MG63 (cell line): ENCODE data around the gene TMEM191C. TPM values are rescaled to one million over a fixed set of nuclear protein-coding genes. Genes with fewer than 3 reads are reported as not detected.
A peak's percentile ranks its signal among the peaks of the same experiment; 100 is the strongest.
"Not testable (repeated sequence)": the region's sequence is repeated elsewhere in the genome, so short reads cannot be mapped to it uniquely, and the experiment has no call there.

Experiments used
- DNase-seq: peaks from one replicate; pipeline ENCODE4 v3.0.0-alpha.2; 2020
- H3K27me3 ChIP-seq: fragments of 250-450 bp; sonication (Bioruptor Pico); 2 replicates; pipeline ENCODE4 v1.5.1; 2020; ENCODE audit warnings: mild to moderate bottlenecking, moderate library complexity
- H3K36me3 ChIP-seq: fragments of 250-450 bp; sonication (Bioruptor Pico); 2 replicates; pipeline ENCODE4 v1.5.1; 2020; ENCODE audit warnings: mild to moderate bottlenecking, moderate library complexity
- H3K4me3 ChIP-seq: fragments of 250-450 bp; sonication (Bioruptor Pico); 2 replicates; pipeline ENCODE4 v1.5.1; 2020; ENCODE audit warnings: mild to moderate bottlenecking, moderate library complexity
- H3K9me3 ChIP-seq: fragments of 250-450 bp; sonication (Bioruptor Pico); 2 replicates; pipeline ENCODE4 v1.5.1; 2020; ENCODE audit warnings: mild to moderate bottlenecking, moderate library complexity
- total RNA-seq: library from RNA; depleted of rRNA; stranded (reverse); fragments of >200 nt; shearing (Covaris generic); gene quantifications from 2 replicates; pipeline ENCODE4 v1.2.3, GENCODE V29; 2014; ENCODE audit warnings: low replicate concordance

Gene TMEM191C
- total RNA-seq, 1 experiment from 2014 or later = 0.30 TPM

DNA sequence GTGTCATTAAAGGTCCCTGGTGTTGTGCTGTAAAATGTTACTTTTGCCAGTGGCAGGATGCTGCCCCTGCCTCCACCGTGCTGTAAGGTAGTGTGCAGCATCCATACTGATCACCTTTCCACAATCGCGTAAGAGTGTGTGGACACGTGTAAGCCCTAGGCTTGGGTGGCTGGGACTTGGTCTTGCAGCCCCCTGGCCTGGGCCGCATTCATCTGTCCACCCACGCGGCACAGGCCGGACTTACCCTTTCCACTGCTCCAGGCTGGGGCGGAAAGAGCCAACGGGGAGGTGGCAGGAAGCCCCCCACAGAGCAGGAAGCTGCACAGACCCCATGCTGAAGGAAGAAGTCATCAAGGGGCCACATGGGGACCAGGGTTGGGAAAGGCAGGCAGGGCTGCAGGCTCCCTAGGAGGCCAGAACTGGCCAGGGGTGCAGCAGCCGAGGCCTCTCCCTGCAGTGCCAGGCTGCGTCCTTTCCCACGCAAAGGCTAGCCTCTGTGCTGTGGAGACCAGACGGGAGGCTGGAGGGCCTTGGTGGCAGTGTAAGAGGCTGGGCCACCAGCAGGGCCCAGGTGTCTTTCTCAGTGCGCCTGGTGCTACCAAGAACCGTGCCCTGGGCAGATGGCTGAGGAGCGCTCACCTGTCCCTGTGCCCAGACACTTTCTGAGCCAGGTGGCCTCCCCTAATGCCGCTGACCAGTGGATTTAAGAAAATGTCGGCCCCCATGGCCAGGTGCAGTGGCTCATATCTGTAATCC is 11.7 kb upstream of the TMEM191C start:
- DNase-seq = no peak
- Histone ChIP-seq H3K9me3 (no peaks in the 10 kb centered on the region), H3K36me3 (no peaks in the 10 kb centered on the region), H3K27me3 (no peaks in the 10 kb centered on the region), H3K4me3 (no peak overlapping the region)

DNA sequence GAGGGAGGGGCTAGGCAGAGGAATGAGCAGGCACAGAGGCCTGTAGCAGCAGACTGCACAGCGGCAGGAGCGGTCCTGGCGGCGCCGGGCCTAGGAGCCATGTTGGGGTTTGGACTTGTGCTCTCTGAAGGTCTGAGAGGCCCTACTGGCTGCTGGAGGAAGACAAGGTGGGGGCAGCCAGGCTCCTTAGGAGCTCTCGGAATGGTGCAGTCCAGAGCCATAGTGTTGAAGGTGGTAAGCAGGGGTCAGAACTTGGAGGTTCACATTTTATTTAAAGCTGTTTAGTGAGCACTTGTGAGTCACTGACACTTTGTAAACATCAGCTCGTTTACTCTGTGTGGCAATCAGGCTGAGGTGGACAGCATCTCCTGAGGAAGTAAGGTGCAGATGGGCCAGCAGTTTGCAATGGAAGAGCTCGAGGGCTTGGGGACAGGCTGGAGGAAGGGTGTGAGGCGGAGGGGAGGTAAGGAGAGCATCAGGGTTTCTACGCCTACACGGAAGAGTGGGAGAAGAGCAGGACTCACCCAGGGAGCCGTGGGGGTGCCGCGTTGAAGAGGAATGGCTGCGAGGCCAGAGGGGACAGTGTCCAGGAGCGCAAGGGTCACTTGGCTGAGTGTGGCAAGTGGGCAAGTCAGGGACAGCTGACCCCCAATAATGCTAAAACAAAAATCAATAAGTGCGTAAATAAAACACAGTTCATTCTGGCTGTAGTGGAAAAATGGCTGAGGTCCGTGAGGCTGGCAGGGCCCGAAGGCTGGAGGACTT is 10.0 kb upstream of the TMEM191C start:
- DNase-seq = no peak

GRCh38 chr22:21462672-21463071 is 4.5 kb upstream of the TMEM191C start:
- not testable (repeated sequence) for H3K9me3 ChIP-seq, H3K27me3 ChIP-seq, DNase-seq, H3K36me3 ChIP-seq, H3K4me3 ChIP-seq

More for the DNA sequence above, 10.0 kb upstream of the TMEM191C start:
- no peaks in the 10 kb centered on the region for H3K27me3 ChIP-seq
- H3K36me3 ChIP-seq = no peaks in the 10 kb centered on the region
- no peak overlapping the region for H3K4me3 ChIP-seq
- no peaks in the 10 kb centered on the region for H3K9me3 ChIP-seq

- peak overlapping the region; percentile 39 for H3K4me3 ChIP-seq
- H3K9me3 ChIP-seq, H3K27me3 ChIP-seq, H3K36me3 ChIP-seq: not testable (repeated sequence)
- peak; percentile 85 for DNase-seq
Measured at GRCh38 chr22:21468194-21469096, 1.3 kb downstream of the TMEM191C start.

DNA sequence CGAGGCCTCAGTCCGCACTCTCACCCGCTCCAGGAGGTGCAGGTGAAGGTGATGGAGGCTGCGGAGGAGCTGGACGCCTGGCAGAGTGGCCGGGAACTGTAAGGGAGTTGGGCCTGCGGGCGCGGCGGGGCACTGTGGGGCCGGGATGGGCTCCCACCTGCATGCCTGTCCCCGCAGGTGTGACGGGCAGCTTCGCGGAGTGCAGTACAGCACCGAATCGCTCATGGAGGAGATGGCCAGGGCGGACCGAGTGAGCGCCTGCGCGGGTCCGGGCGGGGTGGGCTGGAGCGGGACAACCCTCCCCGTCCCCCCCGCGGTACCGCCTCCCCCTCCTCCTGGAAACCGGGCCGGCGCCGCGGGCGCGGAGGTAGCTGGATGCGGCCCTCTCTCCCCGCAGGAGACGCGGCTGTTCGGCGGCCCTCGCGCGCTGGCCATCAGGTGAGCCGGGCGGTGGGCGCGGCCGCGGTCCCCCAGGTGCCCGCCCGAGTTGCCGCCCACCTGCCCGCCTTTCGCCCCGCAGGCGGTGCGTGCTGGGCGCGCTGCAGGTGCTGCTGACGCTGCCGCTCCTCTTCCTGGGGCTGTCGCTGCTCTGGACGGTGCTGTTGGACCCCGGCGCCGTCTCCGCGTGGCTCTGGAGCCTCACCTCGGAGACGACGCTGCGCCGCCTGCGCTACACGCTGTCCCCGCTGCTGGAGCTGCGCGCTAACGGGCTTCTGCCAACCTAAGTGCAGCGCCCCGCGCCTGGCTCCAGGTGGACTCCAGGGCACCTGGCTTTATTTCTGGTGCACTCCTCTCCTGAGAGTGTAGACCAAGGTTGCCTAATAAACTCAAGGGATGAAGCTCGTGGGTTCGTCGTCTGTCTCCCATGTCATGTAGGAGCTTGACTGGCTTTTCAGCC is 2.2 kb downstream of the TMEM191C start:
- DNase-seq = not testable (repeated sequence)

GRCh38 chr22:21472984-21473383 is 5.8 kb downstream of the TMEM191C start:
- not testable (repeated sequence) for H3K36me3 ChIP-seq, H3K27me3 ChIP-seq, H3K9me3 ChIP-seq, DNase-seq, H3K4me3 ChIP-seq

More for the DNA sequence above, 2.2 kb downstream of the TMEM191C start:
- not testable (repeated sequence) for H3K36me3 ChIP-seq, H3K27me3 ChIP-seq, H3K9me3 ChIP-seq, H3K4me3 ChIP-seq

DNA sequence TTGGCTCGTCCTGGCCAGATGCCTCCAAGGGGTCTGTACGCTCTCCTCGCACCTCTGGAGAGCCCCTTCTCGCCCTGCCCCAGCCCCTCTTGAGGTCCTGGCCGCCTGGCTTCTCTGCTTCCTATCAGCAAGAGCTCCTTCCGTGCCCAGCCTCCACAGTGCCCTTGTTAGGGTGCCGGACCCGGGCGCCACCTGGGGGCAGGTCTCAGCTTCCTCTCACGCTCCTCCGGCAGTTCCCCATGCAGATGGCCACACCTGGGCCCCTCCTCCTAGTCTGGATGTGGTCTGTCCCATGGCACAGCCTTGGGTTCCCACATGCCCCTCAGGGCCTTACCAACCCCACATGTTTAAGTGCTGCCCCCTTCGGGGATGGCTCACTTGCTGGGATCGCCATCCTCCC is 6.5 kb downstream of the TMEM191C start:
- not testable (repeated sequence) for H3K9me3 ChIP-seq, H3K4me3 ChIP-seq, H3K27me3 ChIP-seq

DNA sequence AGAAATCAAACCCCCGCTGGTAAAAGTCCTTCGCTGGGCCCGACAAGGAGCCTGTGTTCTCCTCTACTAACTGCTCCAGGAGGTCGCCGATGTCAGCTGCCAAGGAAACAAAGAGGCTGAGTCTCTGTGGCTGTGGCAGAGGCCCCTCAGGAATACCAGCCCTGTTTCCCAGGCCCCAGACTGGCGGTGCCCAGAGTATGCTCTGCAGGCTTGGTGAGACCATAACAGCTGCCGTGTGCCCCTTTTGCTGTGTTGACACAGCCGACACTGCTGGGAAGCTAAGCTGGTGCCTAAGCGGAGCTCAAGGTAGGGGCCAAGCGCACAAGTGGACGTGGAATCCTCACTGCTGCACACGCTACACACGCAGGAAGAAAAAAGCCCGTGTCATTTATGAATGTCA is 16.9 kb downstream of the TMEM191C start:
- not testable (repeated sequence) for H3K4me3 ChIP-seq, DNase-seq, H3K27me3 ChIP-seq, H3K36me3 ChIP-seq, H3K9me3 ChIP-seq

More for the DNA sequence above, 6.5 kb downstream of the TMEM191C start:
- DNase-seq, H3K36me3 ChIP-seq: not testable (repeated sequence)

DNA sequence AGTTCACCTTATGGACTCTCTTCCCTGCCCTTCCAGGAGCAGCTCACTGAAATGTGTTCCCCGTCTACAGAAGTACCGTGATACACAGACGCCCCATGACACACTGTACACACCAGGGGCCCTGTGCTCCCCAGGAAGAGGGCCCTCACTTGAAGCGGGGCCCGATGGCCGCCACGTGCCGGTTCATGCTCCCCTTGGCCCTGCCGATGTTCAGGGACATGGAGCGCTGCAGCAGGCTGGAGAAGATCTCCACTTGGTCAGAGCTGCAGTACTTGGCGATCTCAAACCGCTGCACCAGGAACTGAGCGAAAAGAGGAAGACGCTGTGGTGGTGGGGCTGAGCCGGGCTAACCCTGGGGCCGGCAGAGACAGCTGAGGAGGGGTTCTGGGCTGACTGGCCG is 20.5 kb downstream of the TMEM191C start:
- H3K36me3 ChIP-seq, H3K4me3 ChIP-seq, H3K9me3 ChIP-seq, H3K27me3 ChIP-seq, DNase-seq: not testable (repeated sequence)

GRCh38 chr22:21489149-21489680 is 22.0 kb downstream of the TMEM191C start:
- not testable (repeated sequence) for DNase-seq, H3K9me3 ChIP-seq, H3K36me3 ChIP-seq

GRCh38 chr22:21490556-21490955 is 23.4 kb downstream of the TMEM191C start:
- not testable (repeated sequence) for H3K4me3 ChIP-seq, H3K36me3 ChIP-seq, H3K9me3 ChIP-seq, H3K27me3 ChIP-seq, DNase-seq

More at GRCh38 chr22:21489149-21489680, 22.0 kb downstream of the TMEM191C start:
- not testable (repeated sequence) for H3K27me3 ChIP-seq, H3K4me3 ChIP-seq

GRCh38 chr22:21492271-21492670 is 25.1 kb downstream of the TMEM191C start:
- H3K4me3 ChIP-seq, H3K36me3 ChIP-seq, DNase-seq, H3K27me3 ChIP-seq, H3K9me3 ChIP-seq: not testable (repeated sequence)

DNA sequence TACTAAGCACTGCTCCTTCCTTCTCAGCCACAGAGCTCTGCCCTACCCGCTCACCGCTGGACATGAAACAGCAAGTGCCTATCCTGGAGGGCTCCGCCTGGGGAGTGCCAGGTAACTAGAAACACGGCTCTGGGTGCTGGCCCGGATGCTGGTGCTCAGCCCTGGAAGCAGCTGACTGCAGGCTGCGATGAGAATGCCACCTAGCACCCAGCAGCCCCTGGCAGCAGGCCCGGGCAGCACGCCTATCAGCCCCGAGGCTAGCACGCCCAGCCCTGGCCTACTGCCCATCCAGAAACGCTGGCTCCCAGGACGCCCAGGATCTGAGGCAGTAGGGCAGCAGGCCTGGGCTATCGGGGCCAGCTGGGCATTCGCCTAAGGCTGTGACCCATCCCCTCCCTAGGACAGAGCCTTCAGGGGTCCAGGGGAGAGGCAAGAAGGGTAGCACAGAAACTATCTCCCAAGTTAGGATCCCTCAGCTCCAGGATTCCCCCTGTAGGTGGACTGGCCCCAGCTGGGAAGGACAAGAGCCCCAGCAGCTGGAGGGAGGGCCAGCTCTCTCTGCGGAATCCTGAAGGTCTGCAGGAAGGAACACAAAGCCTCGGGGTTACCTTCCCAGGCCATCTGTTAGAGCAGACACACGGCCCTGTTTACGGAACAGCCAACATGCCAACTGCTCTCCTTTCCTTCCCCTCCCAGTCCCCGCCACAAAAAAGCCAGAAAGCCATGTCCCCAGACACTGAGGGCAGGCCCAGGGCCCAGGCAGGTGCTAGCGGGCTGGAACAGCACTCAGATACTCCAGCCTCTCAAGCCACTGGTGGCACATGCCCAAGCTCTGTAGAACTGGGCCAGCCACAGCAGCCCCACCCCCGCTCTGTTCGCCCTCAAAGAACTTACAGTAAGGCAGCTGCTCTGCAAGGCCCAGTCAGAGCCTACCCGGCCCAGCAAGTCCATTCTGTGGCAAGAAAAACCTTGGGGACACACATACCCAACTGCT is 26.9 kb downstream of the TMEM191C start:
- not testable (repeated sequence) for H3K4me3 ChIP-seq, H3K36me3 ChIP-seq, DNase-seq, H3K27me3 ChIP-seq, H3K9me3 ChIP-seq

DNA sequence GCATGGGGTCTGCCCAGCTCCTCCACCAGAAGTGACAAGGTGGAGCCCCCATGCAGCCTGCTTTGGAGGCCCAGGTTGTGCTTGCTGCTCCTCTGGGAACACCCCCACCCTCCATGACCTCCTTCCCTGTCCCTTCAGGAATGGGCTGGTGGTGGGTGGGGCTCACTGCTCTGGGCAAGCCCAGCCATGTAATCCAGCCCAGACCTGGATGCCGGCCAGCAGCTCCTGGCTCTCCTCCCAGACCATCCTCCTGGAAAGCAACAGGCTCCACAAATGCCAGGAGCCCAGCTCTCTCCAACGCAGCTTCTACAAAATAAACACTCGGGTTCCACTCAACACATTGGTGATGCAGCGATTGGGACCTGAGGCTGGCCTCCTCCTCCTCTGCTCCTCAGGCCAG is 30.8 kb downstream of the TMEM191C start:
- not testable (repeated sequence) for H3K36me3 ChIP-seq, DNase-seq, H3K4me3 ChIP-seq, H3K27me3 ChIP-seq, H3K9me3 ChIP-seq

- H3K4me3 ChIP-seq, H3K27me3 ChIP-seq, H3K9me3 ChIP-seq, H3K36me3 ChIP-seq, DNase-seq: not testable (repeated sequence)
Measured at GRCh38 chr22:21498489-21498888, 31.3 kb downstream of the TMEM191C start.
